Transverse colon (tissue), 4 donors: ENCODE measurements around the gene NCOA4. TPM values are rescaled to one million over a fixed set of nuclear protein-coding genes. Genes with fewer than 3 reads are reported as not detected.

ENCODE experiments used
- DNase-seq: peaks from one replicate; pipeline ENCODE4 v3.0.0-alpha.2; 2019
- H3K27ac ChIP-seq, 4 donors: fragments of 200-600 bp; sonication (generic); 2 replicates each; pipeline ENCODE4 v1.5.1; 2016 to 2018; ENCODE audit warnings: inconsistent platforms in 4 of 4
- H3K27me3 ChIP-seq: fragments of 200-600 bp; sonication (generic); 2 replicates; pipeline ENCODE4 v1.5.1; 2017; ENCODE audit warnings: inconsistent platforms
- H3K36me3 ChIP-seq, 4 donors: fragments of 200-600 bp; sonication (generic); 2 replicates each; pipeline ENCODE4 v1.5.1; 2017 to 2019; ENCODE audit warnings: inconsistent platforms in 4 of 4
- H3K4me1 ChIP-seq, 4 donors: fragments of 200-600 bp; sonication (generic); 2 replicates each; pipeline ENCODE4 v1.5.1; 2017 to 2020; ENCODE audit warnings: inconsistent platforms in 4 of 4
- H3K4me3 ChIP-seq, 4 donors: fragments of 200-600 bp; sonication (generic); 1 replicate in 1 of 4; 2 replicates in 3 of 4; pipeline versions ENCODE4 v1.5.1 to v1.6.1; 2017 to 2019; ENCODE audit warnings: inconsistent platforms in 4 of 4
- H3K9me3 ChIP-seq, 2 donors: fragments of 200-600 bp; sonication (generic); 2 replicates each; pipeline ENCODE4 v1.5.1; 2017 to 2019; ENCODE audit warnings: inconsistent platforms in 2 of 2
- EP300 ChIP-seq: sonication (generic); formaldehyde crosslinking; IDR thresholded peaks from one replicate; pipeline ENCODE4 v1.6.1; 2017; ENCODE audit warnings: antibody characterized with exemption, low read depth
- POLR2A ChIP-seq: fragments of 450-650 bp; IDR thresholded peaks from one replicate; pipeline ENCODE4 v1.6.1; 2016; ENCODE audit warnings: antibody characterized with exemption, mild to moderate bottlenecking, moderate library complexity
- POLR2AphosphoS5 ChIP-seq, 3 donors: sonication (generic); formaldehyde crosslinking; IDR thresholded peaks; one replicate each; pipeline ENCODE4 v1.6.1; 2016; ENCODE audit warnings: antibody characterized with exemption in 3 of 3
- WGBS, 2 donors: methylation state at CpG; one replicate each; pipeline ENCODE4 v1.1.5; 2018; ENCODE audit warnings: low coverage in 1 of 2; 5-methylcytosine and 5-hydroxymethylcytosine counted together
- in situ Hi-C, 4 donors: fragments of 200-750 bp; cut with MboI; loops; one replicate each; pipeline versions ENCODE4 v1.15.0 to v1.15.1; 2017; ENCODE audit warnings: low sequenced_read_pairs in 3 of 4, low pct_ligation_motif_present in 1 of 4, low pct_unique_long_range_greater_than_20kb in 1 of 4
- intact Hi-C: fragments of 100-400 bp; cut with DNase I; formaldehyde crosslinking; loops from one replicate; pipeline ENCODE4 v1.15.1; 2023; ENCODE audit warnings: low total_unique reads
- total RNA-seq, 4 donors: library from RNA; depleted of rRNA; stranded (reverse); fragments of >200 nt; gene quantifications; one replicate each; pipeline ENCODE4 v1.1.0, GENCODE V29; 2016
- TF ChIP-seq, protein P1 (sequence below), 5 experiments: fragments of 200-600 bp in 3 of 5; fragments of 450-650 bp in 2 of 5; sonication (generic) in 3 of 5; IDR thresholded peaks; 1 replicate in 2 of 5; 2 replicates in 3 of 5; pipeline ENCODE4 v1.5.1; 2016 to 2017; ENCODE audit warnings: antibody characterized with exemption in 5 of 5, inconsistent platforms in 3 of 5, mild to moderate bottlenecking in 2 of 5, moderate library complexity in 1 of 5

NCOA4 gene
- total RNA-seq, 4 donors from 2014 or later = 129 to 208 (median 178) TPM

DNA sequence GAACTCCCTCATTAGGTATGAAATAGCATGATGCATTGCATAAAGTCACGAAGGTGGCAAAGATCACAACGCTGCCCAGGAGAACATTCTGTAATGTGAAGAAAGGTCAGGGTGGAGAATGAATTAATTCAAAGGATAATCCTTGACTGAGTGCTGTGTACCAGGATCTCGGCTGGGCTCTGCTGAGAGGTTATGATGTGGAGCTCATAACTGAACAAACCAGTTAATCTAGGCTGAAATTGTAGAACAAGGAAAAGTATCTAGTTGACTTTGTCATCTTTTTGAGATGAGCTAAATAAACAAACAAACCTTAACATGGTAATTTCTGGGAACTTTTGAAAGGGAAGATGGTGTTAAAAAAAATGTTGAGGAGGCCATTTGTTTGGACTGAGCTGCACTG, 9.6 kb upstream of the NCOA4 start:
- WGBS, 2 donors = 60 to 83% methylated on average over 2 to 3 of the region's 3 CpGs
- TF ChIP-seq, protein P1, sequence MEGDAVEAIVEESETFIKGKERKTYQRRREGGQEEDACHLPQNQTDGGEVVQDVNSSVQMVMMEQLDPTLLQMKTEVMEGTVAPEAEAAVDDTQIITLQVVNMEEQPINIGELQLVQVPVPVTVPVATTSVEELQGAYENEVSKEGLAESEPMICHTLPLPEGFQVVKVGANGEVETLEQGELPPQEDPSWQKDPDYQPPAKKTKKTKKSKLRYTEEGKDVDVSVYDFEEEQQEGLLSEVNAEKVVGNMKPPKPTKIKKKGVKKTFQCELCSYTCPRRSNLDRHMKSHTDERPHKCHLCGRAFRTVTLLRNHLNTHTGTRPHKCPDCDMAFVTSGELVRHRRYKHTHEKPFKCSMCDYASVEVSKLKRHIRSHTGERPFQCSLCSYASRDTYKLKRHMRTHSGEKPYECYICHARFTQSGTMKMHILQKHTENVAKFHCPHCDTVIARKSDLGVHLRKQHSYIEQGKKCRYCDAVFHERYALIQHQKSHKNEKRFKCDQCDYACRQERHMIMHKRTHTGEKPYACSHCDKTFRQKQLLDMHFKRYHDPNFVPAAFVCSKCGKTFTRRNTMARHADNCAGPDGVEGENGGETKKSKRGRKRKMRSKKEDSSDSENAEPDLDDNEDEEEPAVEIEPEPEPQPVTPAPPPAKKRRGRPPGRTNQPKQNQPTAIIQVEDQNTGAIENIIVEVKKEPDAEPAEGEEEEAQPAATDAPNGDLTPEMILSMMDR (IDR thresholded peaks at IDR 0.05) = no peak
- no peak overlapping the region for H3K27ac ChIP-seq
- intact Hi-C loops = no loop called here
- no peak for DNase-seq
- in situ Hi-C loops = no loop called here
- H3K4me3 ChIP-seq = no peak overlapping the region
- no peaks in the 10 kb centered on the region for H3K36me3 ChIP-seq
- no peaks in the 10 kb centered on the region for H3K9me3 ChIP-seq
- no peaks in the 10 kb centered on the region for H3K27me3 ChIP-seq
- H3K4me1 ChIP-seq = no peaks in the 10 kb centered on the region

DNA sequence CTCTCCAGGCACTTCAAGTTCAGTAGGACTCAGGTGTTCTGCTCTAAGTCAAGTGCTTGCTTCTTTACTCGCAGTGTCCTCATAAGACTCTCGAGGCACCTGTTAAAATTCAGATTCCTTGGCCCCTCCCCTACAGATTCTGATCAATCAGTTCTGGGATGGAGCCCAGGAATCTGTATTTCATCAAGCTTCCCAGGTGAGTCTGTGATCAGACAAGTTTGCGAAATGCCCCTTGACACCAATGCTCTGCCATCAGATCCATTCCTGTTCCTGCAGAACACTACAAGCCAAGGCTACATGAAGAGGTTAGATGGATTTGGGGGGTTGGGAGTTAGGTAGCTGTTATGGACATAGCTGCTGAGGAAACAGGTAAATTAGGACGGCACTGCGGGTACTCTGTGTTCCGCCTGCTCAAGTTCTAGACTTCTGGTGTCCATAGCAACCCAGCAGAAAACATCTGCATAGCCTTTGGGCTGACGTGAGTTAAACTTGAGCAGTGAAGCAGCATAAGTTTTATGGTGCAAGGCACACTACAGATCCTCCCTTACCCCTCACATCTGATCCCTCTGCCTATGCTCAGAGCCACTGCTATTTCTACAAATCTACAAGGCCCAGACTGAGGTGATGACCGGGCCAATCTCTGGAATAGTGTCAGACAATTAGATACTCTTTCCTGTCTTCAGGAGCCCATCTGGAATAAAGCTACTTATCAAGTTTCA, 6.8 kb upstream of the NCOA4 start:
- TF ChIP-seq POLR2A (no peak), POLR2AphosphoS5 (IDR thresholded peaks at IDR 0.05) (no peak), EP300 (no peak)
- TF ChIP-seq, protein P1 (IDR thresholded peaks at IDR 0.05) = no peak
- Histone ChIP-seq H3K27me3 (no peaks in the 10 kb centered on the region), H3K9me3 (no peaks in the 10 kb centered on the region), H3K4me1 (no peaks in the 10 kb centered on the region), H3K36me3 (no peaks in the 10 kb centered on the region), H3K27ac (no peak overlapping the region), H3K4me3 (no peak overlapping the region)
- 86 to 89% methylated on average over 7 to 8 of the region's 8 CpGs for WGBS, 2 donors
- no peak for DNase-seq
- intact Hi-C loops = no loop called here
- in situ Hi-C loops = no loop called here

DNA sequence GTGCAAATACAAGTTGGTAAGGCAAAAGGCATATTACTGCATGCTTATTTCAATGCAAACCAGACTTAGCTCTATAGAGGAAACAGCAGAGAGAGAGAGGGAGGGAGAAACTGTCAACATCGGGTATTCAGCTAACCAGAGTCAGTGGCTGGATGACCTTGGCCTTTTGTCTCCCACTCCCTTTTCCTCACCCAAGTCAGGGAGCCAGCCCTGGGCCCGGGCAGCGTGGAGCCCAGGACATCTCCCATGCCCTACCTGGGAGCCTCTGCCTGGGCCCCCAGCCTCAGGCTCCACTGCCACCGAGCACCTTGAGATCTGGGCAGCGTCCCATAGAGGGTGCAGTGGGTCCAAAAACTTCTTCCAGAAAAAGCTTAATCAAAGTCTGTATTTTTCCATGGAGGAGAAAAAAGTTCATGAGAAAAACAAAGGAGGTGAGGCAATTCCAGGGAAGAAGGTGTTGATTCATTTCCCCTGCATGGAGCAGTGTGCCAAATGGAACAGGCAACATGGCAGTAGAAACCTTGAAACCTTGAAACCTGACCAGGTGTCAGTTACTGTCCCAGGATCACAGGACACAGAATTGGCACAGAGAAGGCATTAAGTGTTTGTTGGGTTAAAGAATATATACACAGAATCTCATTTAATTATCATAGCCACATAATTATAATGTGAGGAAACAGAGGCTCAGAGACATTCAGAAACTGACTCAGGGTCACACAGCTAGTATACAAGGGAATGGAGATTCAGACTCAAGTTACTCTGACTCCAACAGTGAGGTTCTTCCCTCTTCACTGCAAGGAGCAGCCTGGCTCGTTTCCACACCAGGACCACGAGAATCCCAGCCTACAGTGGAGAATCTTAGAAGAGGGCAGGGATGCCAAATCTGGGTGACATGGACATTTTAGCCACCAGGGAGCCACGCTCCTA, 5.8 kb upstream of the NCOA4 start:
- no peaks in the 10 kb centered on the region for H3K4me1 ChIP-seq
- in situ Hi-C loops = no loop called here

DNA sequence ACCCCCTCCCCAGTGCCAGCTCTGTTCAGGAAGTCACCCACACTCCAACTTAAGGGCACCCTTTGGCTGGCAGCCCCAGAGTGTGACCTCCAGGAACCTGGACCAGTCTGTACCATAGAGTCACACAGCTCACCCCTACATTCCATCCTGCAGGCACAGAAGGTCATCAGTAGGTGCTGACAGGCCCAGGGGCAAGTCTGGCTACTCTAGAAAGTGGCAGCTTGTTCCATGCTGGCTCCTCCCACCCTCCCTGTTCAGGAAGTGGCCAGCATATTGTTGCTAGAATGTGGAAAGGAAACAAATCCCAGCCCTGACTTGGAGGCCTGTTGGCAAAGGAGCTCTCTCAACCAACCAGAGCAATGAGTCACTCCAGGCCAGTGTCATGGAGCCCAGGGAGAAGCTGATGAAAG, 3.2 kb upstream of the NCOA4 start:
- Histone ChIP-seq H3K9me3 (no peaks in the 10 kb centered on the region), H3K4me1 (peaks cover 0 to 17% (median 12%) of the 10 kb centered on the region in 4 donors), H3K27ac (no peak overlapping the region), H3K4me3 (no peak overlapping the region), H3K36me3 (no peaks in the 10 kb centered on the region), H3K27me3 (no peaks in the 10 kb centered on the region)
- no peak for DNase-seq
- in situ Hi-C loops (no loop called here), intact Hi-C loops (no loop called here)
- TF ChIP-seq EP300 = no peak
- TF ChIP-seq POLR2AphosphoS5 (IDR thresholded peaks at IDR 0.05) = no peak
- TF ChIP-seq POLR2A = no peak
- TF ChIP-seq, protein P1 (IDR thresholded peaks at IDR 0.05) = no peak

More for the DNA sequence above, 5.8 kb upstream of the NCOA4 start:
- TF ChIP-seq, protein P1 (IDR thresholded peaks at IDR 0.05) = no peak
- no peak for TF ChIP-seq POLR2AphosphoS5 (IDR thresholded peaks at IDR 0.05)
- TF ChIP-seq EP300 = no peak
- no peak for TF ChIP-seq POLR2A
- intact Hi-C loops = no loop called here
- no peaks in the 10 kb centered on the region for H3K36me3 ChIP-seq
- H3K27ac ChIP-seq = no peak overlapping the region
- WGBS, 2 donors = 63 to 68% methylated on average over 3 to 8 of the region's 8 CpGs
- no peaks in the 10 kb centered on the region for H3K27me3 ChIP-seq
- no peak for DNase-seq
- no peaks in the 10 kb centered on the region for H3K9me3 ChIP-seq
- no peak overlapping the region for H3K4me3 ChIP-seq
